ENCODE measurements around the gene MNAT1. TPM values are rescaled to one million over a fixed set of nuclear protein-coding genes. Genes with fewer than 3 reads are reported as not detected.

The MNAT1 gene
- 10 to 100 TPM; 30.3 to 34.0 TPM for total RNA-seq

GRCh38 chr14:60734465-60735242, at the start of gene MNAT1:
Gene MNAT1 (plus strand): TSS chr14:60734761. CDS start chr14:60734863, 102 bp downstream.

GRCh38 chr14:60723907-60724618, 10.5 kb upstream of the MNAT1 start, which contains the start of gene SIX4:
Gene SIX4 (minus strand): TSS chr14:60724351. CDS start chr14:60724074, 277 bp downstream.

GRCh38 chr14:60980811-60981632, 246.5 kb downstream of the MNAT1 start, which contains the start of the genes SLC38A6 and TRMT5:
Gene SLC38A6 (plus strand): TSS chr14:60981245. CDS start chr14:60981278, 33 bp downstream.
Gene TRMT5 (minus strand): TSS chr14:60981079. CDS start chr14:60980973, 106 bp downstream.

Small RNA genes lying within 50 kb of the gene (small RNA-seq; reads per million reads assigned to genes)
- gene RNU6-398P, result 0 reads per million in 2 donors

Other genes with a start within 250 kb of the MNAT1 start
- not detected for gene C14orf39, start 248.7 kb upstream of the MNAT1 start, total RNA-seq
- gene SIX6, start 225.6 kb upstream of the MNAT1 start, total RNA-seq, result not detected
- gene SIX1, start 85.3 kb upstream of the MNAT1 start, total RNA-seq, result under 1 TPM in 1 of 2 donors, not detected in 1; under 0.01 TPM
- under 1 TPM; under 0.01 TPM for gene SIX4, start 10.4 kb upstream of the MNAT1 start, total RNA-seq
- 10 to 100 TPM in 1 of 2 donors, 1 to 10 TPM in 1; 6.2 to 10.3 TPM for gene TRMT5, start 246.3 kb downstream of the MNAT1 start, total RNA-seq
- gene SLC38A6, start 246.5 kb downstream of the MNAT1 start, total RNA-seq, result 10 to 100 TPM; 55.1 to 81.3 TPM

All from melanocyte of skin (primary cell).